Right kidney (tissue), 1 donor: ENCODE data around the gene POC1A.

Experiments
- DNase-seq: peaks from one replicate; pipeline ENCODE4 v3.0.0-alpha.2; 2016

Gene POC1A

DNA sequence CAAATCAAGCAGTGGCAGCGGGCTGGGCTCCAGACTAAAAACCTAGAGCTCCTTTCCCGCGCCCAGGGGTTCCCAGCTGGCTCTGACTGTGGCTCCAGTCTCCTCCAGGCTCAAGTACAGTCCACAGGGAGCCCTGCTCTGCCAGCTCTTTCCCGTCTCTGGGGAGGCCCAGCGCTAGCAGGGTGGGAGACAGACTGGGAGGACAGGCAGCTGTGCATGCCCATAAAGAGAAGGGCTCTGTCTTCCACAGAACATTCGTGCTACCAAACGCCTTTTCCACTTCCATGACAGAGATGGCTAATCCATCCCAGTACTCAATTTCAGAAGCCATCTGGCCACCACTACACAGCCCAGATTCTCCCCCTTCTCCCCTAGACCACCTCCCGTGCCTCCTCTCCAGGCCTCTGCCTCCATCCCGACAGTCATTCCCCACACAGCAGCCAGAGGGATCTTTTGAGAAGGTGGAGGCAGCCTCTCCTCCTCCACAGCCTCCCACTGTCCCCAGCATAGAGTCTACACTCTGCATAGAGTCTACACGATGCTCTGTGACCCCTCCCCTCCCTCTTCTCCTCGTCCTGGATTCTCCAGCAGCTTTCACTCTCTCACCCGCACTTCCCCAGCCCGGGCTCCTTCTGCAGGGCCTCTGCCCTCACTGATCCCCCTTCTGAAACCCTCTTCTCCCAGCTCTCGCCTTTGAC lies 91.0 kb downstream of the POC1A start:
- no peak for DNase-seq

DNA sequence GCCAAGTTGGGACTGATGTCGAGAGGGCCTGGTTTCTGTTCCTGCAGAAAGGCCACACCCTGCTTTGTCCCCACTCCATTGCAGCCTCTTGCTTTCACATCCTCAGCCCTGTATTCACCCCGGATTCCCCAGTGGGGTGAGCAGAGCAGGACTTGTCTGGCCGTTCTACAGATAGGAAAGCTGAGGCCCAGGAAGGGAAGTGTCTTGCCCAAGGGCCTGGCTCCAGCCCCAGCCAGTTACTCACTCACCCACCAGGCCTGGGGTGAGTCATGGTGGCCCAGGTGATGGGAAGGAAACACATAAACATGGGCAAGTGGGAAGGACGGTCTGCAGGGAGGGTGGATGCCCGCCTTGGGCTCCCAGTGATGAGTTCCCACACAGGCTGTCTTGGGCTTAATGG lies 91.7 kb downstream of the POC1A start:
- no peak for DNase-seq

GRCh38 chr3:52061121-52061910 lies 92.9 kb downstream of the POC1A start:
- DNase-seq = no peak

- no peak for DNase-seq
Observed at GRCh38 chr3:52059781-52060180, 94.4 kb downstream of the POC1A start.

DNA sequence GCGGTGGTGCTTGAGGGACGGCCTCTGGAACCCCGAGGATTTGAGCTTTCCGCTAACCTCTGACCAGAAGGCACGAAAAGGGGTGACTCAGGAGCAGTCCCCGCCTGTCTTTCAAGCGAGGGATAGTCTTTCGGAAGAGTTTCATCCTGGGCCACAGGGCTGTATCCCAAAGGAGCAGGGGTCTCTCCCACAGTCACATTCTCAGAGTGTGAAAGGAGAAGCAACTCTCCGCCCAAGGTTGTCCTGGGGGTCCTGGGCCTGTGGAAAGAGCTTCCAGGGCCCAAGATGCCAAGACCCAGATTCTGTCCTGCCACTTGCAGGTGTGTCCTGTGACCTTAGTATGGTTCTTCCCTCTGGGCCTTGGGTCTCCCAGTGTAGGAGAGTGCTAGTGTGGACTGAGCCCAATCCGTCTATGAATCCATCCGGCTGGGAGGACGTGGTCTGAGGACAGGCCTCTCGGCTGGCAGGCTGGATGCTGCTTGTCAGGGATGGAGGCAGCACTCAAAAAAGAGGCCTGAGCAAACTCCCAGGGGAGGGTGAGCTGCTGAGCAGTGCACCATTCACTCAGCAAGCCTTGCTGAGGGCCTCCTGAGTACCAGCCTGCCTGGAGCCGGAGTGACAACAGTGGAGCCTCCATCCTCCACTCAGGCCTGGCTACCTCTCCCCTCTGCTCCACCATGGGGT lies 96.3 kb downstream of the POC1A start:
- DNase-seq = no peak

DNA sequence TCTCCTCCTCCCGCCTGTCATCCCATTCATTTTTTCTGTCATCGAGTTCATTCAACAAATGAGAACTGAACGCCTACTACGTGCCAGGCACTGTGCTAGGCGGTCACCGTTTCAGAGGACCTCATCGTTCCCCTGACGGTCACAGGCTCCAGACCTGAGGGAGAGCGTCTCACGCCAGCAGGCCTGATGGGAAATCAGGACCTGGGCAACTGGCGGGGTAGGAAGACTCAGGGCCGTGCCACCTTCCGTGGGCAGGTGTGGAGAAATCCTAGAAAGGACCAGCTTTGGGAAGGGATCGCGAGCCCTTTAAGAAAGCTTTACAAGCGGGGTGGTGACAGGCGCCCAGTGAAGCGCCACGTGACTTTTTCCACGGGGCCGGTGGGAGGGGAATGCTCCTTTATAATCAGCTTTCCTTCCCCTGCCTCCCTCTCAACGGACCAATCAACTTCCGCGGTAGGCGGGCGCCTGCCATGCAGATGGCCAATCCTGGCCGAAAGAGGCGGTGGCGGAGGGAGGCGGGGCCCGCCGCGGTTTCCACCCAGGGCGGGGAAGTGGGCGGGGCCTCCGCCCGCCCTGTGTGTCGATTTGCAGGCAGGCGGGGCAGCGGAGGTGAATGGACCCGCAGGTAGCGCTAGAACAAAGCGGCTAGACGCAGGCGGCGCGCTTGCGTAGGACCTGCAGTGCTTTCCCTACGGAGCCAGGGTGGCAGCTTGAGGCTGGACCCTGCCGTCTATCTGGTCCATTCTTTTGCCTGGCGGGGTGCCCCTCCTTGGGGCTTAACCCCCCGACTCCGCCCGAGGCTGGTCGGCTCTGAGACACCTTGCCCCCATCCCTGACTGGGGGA lies 97.0 kb downstream of the POC1A start:
- peak; percentile 93 for DNase-seq

DNA sequence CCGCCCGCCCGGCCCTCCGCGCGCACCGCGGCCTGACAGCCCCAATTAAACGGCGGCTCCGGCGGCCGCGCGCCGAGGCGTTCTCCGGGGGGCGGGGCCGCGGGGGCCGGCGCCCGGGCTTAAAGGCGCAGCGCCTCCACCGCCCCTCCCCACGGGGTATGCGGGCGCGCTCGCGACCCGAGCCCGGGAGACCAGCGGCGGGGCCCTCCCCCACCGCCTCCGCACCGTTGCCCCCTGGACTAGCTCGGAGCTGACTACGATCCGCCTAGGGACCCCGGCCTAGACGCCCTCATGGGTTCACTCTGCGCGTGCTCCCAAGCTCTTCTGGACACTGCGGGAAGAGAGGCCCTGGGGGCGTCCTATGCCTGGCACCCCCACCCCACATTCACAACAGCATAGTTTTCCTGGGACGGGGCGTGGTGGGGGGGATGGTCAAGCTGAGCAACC lies 97.7 kb downstream of the POC1A start, which contains the start of gene DUSP7:
Gene DUSP7 (minus strand): TSS at position 51 of the 447 bp plus-strand sequence. CDS start 205 bp downstream, outside the sequence.
- DNase-seq = peak; percentile 90

DNA sequence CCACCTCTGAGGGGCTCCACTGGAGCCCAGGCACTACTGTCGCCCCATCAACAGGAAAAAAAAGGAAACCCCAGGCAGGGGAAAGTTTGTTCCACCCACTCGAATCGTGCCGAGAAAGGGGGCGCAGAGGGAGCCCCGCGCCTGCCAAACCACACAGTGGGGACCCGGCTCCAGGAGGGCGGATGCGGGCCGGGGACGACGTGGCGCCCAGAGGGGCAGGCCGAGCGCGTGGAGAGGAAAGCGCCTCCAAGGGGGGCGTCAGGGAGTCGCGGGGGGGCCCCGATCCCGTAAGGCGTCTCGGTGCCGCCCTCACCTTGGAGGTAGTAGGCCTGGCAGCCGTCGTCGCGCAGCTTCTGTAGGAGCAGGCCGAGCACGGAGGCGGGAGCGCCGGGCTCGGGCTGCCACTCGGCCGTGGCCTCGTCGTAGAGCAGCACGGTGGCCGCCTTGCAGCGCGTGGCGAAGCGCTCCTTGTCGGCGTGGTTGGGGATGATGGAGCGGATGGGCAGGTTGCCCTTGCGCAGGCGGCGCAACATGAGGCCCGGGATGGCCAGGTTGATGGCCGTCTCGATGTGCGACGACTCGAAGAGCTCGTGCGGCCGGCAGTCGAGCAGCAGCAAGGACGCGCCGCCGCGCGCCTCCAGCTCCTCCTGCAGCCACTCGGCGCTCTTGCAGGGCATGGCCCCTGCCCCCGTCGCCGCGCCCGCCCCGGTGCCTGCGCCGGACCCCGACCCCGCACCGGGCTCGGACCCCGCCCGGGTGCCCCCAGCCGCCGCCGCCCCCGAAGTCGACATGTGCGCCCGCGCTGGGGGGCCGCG lies 98.5 kb downstream of the POC1A start:
- peak; percentile 79 for DNase-seq

- DNase-seq = peak; percentile 54
Observed at GRCh38 chr3:52054661-52055511, 99.3 kb downstream of the POC1A start.

GRCh38 chr3:52053307-52054304 lies 100.6 kb downstream of the POC1A start:
- peak; percentile 43 for DNase-seq

- DNase-seq = peak; percentile 52
Observed at GRCh38 chr3:52052831-52053306, 101.4 kb downstream of the POC1A start.

DNA sequence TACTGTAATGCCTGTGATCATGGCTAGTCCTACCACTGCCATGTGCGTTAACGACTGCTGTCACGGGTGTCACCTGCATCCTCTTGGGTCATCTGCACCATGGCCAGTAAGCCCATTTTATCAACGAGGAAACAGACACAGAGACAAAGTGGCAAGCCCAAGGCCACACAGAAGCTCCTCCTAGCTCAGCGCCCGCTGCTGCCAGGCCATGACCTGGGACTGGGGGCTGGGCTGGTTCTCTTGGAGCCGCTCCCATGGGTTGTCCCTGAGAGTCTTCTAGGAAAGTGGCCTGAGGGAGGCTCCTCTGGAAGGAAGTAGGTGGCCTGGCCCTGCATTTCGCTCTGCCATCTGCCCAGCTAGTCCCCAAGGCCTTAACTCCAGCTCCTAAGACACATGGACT lies 102.8 kb downstream of the POC1A start:
- DNase-seq = no peak

DNA sequence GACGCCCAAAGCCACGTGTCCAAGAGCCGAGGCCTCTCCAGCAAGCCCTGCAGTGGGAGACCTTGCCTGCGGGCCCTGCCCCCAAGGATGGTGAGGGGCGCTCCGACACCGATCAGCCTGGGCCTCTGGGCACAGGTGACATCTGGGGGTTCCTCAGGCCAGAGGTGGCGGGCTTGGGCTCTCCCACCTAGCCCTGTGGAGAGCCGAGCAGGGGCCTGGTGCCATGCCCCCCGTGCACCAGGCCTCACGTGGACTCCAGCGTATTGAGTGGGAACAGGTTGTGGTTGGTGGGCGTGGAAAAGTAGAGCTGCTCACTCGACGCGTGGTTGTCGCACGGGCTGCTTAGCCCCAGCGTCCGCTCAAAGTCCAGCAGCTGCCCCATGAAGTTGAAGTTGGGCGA lies 103.7 kb downstream of the POC1A start:
- no peak for DNase-seq

DNA sequence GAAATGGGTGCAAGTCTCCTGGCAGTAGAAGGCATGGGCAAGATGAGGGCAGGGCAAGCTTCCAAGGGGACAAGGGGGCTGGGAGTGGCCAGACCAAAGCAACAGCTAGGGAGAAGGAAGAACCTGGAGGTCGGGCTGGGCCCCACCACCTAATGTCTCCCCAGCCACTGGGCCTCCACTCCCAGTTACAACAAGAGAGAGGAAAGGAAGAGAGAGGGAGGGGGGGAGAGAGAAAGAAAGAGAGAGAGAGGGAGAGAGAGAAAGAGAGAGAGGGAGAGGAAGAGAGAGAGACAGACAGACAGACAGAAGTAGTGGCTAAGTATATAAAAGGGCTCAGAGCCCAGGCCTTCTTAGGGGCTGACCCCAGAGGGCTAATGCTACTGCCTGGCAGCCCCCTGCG lies 104.7 kb downstream of the POC1A start:
- DNase-seq = no peak

DNA sequence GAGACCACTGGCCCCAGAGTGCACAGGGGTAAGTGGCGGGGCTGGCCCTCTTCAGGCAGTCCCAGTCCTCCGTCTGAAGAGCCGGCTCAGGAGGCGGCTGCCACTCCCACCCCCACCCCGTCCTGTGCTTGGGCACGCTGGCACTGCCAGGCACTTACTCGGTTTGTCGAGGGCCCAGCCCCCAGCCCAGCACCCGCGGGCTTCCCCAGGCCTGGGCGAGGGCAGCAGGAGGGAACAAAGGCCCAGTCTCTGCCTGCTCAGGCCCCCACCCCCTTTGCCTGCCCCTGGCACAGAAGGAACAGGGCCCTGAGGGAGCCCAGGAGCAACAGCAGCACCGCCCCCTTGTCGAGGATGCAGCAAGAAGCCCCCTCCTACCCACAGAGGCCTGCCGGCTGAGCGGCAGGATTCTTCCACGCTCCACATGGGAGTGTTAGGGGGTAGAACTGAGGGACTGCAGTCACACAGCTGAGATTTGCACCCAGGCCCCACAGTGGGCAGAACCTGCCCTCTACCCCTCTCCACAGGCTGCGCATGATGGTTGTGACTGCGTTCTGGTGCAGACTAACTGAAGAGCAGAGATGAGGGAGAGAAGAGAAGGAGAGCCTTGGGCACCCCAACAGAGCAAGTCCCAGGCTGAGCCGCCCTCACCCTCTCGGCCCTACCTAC lies 106.8 kb downstream of the POC1A start:
- DNase-seq = no peak

DNA sequence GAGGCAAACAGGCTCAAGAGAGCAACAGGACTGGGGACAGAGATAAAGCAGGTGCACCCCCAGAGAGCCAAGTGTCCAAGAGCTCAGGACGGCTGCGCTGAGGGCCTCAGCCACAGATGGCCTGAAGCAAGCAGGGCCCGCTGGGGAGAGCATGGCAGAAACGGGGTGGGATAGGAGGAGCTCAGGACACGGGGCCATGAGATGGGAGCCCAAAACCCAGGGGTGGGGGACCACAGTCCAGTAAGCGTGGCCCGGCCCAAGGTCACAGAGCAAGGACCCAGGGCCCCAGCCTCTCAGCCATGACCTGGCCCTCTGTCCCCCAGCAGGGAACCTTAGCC lies 107.4 kb downstream of the POC1A start:
- no peak for DNase-seq

GRCh38 chr3:52046186-52046901 lies 107.9 kb downstream of the POC1A start:
- DNase-seq = no peak
